Transverse colon (tissue), 4 donors: ENCODE measurements around the gene SLC6A9.

Experiments used
- CTCF ChIP-seq, 5 experiments: fragments of 200-600 bp in 3 of 5; fragments of 450-650 bp in 2 of 5; sonication (generic) in 3 of 5; IDR thresholded peaks; 1 replicate in 2 of 5; 2 replicates in 3 of 5; pipeline ENCODE4 v1.5.1; 2016 to 2017; ENCODE audit warnings: antibody characterized with exemption in 5 of 5, inconsistent platforms in 3 of 5, mild to moderate bottlenecking in 2 of 5, moderate library complexity in 1 of 5
- EP300 ChIP-seq: sonication (generic); formaldehyde crosslinking; IDR thresholded peaks from one replicate; pipeline ENCODE4 v1.6.1; 2017; ENCODE audit warnings: antibody characterized with exemption, low read depth
- POLR2A ChIP-seq: fragments of 450-650 bp; IDR thresholded peaks from one replicate; pipeline ENCODE4 v1.6.1; 2016; ENCODE audit warnings: antibody characterized with exemption, mild to moderate bottlenecking, moderate library complexity
- POLR2AphosphoS5 ChIP-seq, 3 donors: sonication (generic); formaldehyde crosslinking; IDR thresholded peaks; one replicate each; pipeline ENCODE4 v1.6.1; 2016; ENCODE audit warnings: antibody characterized with exemption in 3 of 3

DNA sequence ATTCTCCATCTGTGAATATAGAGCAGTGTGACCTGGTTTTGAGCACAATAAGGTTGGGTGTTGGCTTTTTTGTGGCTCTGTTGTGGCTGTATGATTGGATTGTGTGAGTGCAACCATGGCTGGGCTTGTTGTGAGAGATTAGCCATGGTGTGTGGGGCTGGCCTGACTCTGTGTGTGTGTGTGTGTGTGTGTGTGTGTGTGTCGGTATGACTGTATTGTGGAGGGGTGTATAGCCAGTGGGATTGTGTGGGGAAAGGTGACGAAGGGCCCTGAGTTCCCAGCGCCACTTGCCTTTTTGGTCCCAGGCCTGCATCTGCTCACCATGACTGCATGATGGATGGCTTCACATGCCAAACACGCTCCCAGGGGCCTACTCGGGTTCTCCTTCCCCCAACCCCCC, 5.9 kb upstream of the SLC6A9 start:
- TF ChIP-seq CTCF (IDR thresholded peaks at IDR 0.05) (no peak), EP300 (no peak), POLR2A (no peak), POLR2AphosphoS5 (IDR thresholded peaks at IDR 0.05) (no peak)
